Ascending aorta (tissue), 2 donors: ENCODE results near the gene MAPK11. TPM values are rescaled to one million over a fixed set of nuclear protein-coding genes. Genes with fewer than 3 reads are reported as not detected.
"Not testable (repeated sequence)": the region's sequence is repeated elsewhere in the genome, so short reads cannot be mapped to it uniquely, and the experiment has no call there.

Experiments used
- DNase-seq, 2 donors: peaks; one replicate each; pipeline ENCODE4 v3.0.0-alpha.2; 2019; ENCODE audit warnings: low spot score in 2 of 2
- H3K27ac ChIP-seq, 2 donors: fragments of 200-600 bp; sonication (generic); one replicate each; pipeline ENCODE4 v1.5.1; 2016 to 2017; ENCODE audit warnings: mild to moderate bottlenecking in 1 of 2
- H3K27me3 ChIP-seq: fragments of 200-600 bp; sonication (generic); one replicate; pipeline ENCODE4 v1.5.1; 2017
- H3K36me3 ChIP-seq, 2 donors: fragments of 200-600 bp; sonication (generic); one replicate each; pipeline ENCODE4 v1.5.1; 2016
- H3K4me1 ChIP-seq, 2 donors: fragments of 200-600 bp; sonication (generic); one replicate each; pipeline ENCODE4 v1.5.1; 2016 to 2017; ENCODE audit warnings: mild to moderate bottlenecking in 1 of 2
- H3K4me3 ChIP-seq, 2 donors: fragments of 200-600 bp; sonication (generic); one replicate each; pipeline ENCODE4 v1.5.1; 2016 to 2017; ENCODE audit warnings: mild to moderate bottlenecking in 1 of 2
- H3K9me3 ChIP-seq, 2 donors: fragments of 200-600 bp; sonication (generic); one replicate each; pipeline ENCODE4 v1.5.1; 2016
- CTCF ChIP-seq, 3 experiments: fragments of 200-600 bp in 2 of 3; fragments of 450-650 bp in 1 of 3; sonication (generic) in 2 of 3; IDR thresholded peaks; one replicate each; pipeline ENCODE4 v1.5.1; 2016 to 2019; ENCODE audit warnings: antibody characterized with exemption in 3 of 3, mild to moderate bottlenecking in 1 of 3, moderate library complexity in 1 of 3
- intact Hi-C: fragments of 100-400 bp; cut with DNase I; formaldehyde crosslinking; loops from one replicate; pipeline ENCODE4 v1.15.1; 2023
- total RNA-seq: library from RNA; depleted of rRNA; stranded (reverse); fragments of >200 nt; gene quantifications from one replicate; pipeline ENCODE4 v1.1.0, GENCODE V29; 2016

MAPK11 gene
- total RNA-seq, 1 donor from 2014 or later: 117 TPM

GRCh38 chr22:50277761-50278160 is 7.6 kb upstream of the MAPK11 start:
- Histone ChIP-seq H3K9me3 (no peaks in the 10 kb centered on the region), H3K4me1 (no peaks in the 10 kb centered on the region), H3K4me3 (no peak overlapping the region), H3K36me3 (peaks cover 79 to 80% of the 10 kb centered on the region in 2 donors), H3K27ac (no peak overlapping the region), H3K27me3 (no peaks in the 10 kb centered on the region)
- DNase-seq: no peak
- intact Hi-C loops: loop anchor here (2.0 kb wide), 1 partner anchor 29 kb away; the partner anchor contains the start of gene PLXNB2
- no peak for TF ChIP-seq CTCF (IDR thresholded peaks at IDR 0.05)

GRCh38 chr22:50276143-50276542 is 6.0 kb upstream of the MAPK11 start:
- Histone ChIP-seq H3K36me3 (peaks cover 63 to 64% of the 10 kb centered on the region in 2 donors), H3K4me1 (peaks cover 5 to 9% of the 10 kb centered on the region in 2 donors), H3K27me3 (no peaks in the 10 kb centered on the region), H3K27ac (no peak overlapping the region), H3K9me3 (no peaks in the 10 kb centered on the region), H3K4me3 (no peak overlapping the region)
- peak in 1 of 2 donors; percentile 74 for DNase-seq
- TF ChIP-seq CTCF (IDR thresholded peaks at IDR 0.05): peak in 2 of 3 experiments; percentile 55 to 64
- intact Hi-C loops: loop anchor here (1.0 to 2.0 kb wide), 2 partner anchors 31 to 51 kb away; partner anchors contain the start of genes DENND6B and PLXNB2

GRCh38 chr22:50275181-50276055 is 5.2 kb upstream of the MAPK11 start:
- TF ChIP-seq CTCF (IDR thresholded peaks at IDR 0.05): no peak
- peaks cover 55 to 56% of the 10 kb centered on the region in 2 donors for H3K36me3 ChIP-seq

GRCh38 chr22:50274771-50275170 is 4.6 kb upstream of the MAPK11 start:
- H3K4me1 ChIP-seq: peaks cover 9 to 19% of the 10 kb centered on the region in 2 donors
- intact Hi-C loops: loop anchor here (2.0 kb wide), 1 partner anchor 68 kb away; the partner anchor contains the start of gene PPP6R2
- no peaks in the 10 kb centered on the region for H3K27me3 ChIP-seq
- DNase-seq: no peak
- no peak overlapping the region for H3K27ac ChIP-seq
- H3K9me3 ChIP-seq: no peaks in the 10 kb centered on the region
- no peak for TF ChIP-seq CTCF (IDR thresholded peaks at IDR 0.05)
- H3K36me3 ChIP-seq: peaks cover 49 to 50% of the 10 kb centered on the region in 2 donors
- H3K4me3 ChIP-seq: no peak overlapping the region

More at GRCh38 chr22:50275181-50276055, 5.2 kb upstream of the MAPK11 start:
- Histone ChIP-seq H3K9me3 (no peaks in the 10 kb centered on the region), H3K27me3 (no peaks in the 10 kb centered on the region), H3K27ac (no peak overlapping the region), H3K4me1 (peaks cover 9 to 16% of the 10 kb centered on the region in 2 donors), H3K4me3 (no peak overlapping the region)
- no peak for DNase-seq
- intact Hi-C loops: loop anchor here (1.0 to 2.0 kb wide), 3 partner anchors 31 to 67 kb away; partner anchors contain the start of genes DENND6B, PLXNB2 and PPP6R2

GRCh38 chr22:50274311-50274710 is 4.1 kb upstream of the MAPK11 start:
- Histone ChIP-seq H3K4me3 (no peak overlapping the region), H3K9me3 (no peaks in the 10 kb centered on the region), H3K27ac (no peak overlapping the region), H3K36me3 (peaks cover 44 to 45% of the 10 kb centered on the region in 2 donors), H3K4me1 (peaks cover 9 to 22% of the 10 kb centered on the region in 2 donors), H3K27me3 (no peaks in the 10 kb centered on the region)
- intact Hi-C loops: loop anchor here (2.0 kb wide), 1 partner anchor 68 kb away; the partner anchor contains the start of gene PPP6R2
- no peak for DNase-seq
- TF ChIP-seq CTCF (IDR thresholded peaks at IDR 0.05): peak in 2 of 3 experiments; percentile 30 to 32

- not testable (repeated sequence) for H3K9me3 ChIP-seq, H3K4me3 ChIP-seq, H3K27ac ChIP-seq, DNase-seq, H3K27me3 ChIP-seq
- intact Hi-C loops: loop anchor here (2.0 kb wide), 1 partner anchor 69 kb away; the partner anchor contains the start of gene PPP6R2
- Histone ChIP-seq H3K36me3 (peaks cover 39 to 40% of the 10 kb centered on the region in 2 donors), H3K4me1 (peaks cover 9 to 22% of the 10 kb centered on the region in 2 donors)
Observed at GRCh38 chr22:50273781-50274180, 3.6 kb upstream of the MAPK11 start.

GRCh38 chr22:50273352-50273751 is 3.2 kb upstream of the MAPK11 start:
- Histone ChIP-seq H3K4me1 (peaks cover 9 to 25% of the 10 kb centered on the region in 2 donors), H3K36me3 (peaks cover 35 to 36% of the 10 kb centered on the region in 2 donors)
- H3K4me3 ChIP-seq, DNase-seq, H3K27ac ChIP-seq, intact Hi-C loops, H3K27me3 ChIP-seq, H3K9me3 ChIP-seq: not testable (repeated sequence)
